WTC11 (cell line): ENCODE measurements around the gene SLC10A1. TPM values are rescaled to one million over a fixed set of nuclear protein-coding genes. Genes with fewer than 3 reads are reported as not detected.

Experiments
- ATAC-seq: fragments of 200-7000 bp; cut with Tn5 transposase; 2 replicates; pipeline ENCODE4 v1.10.0; 2021; ENCODE audit warnings: mild to moderate bottlenecking, moderate library complexity
- CTCF ChIA-PET: fragments of 300-600 bp; sonication (Branson Sonifier 250); formaldehyde crosslinking; loops from one replicate; lab custom pipeline; 2021; ENCODE audit warnings: antibody characterized with exemption; lab: Charles Lee
- POLR2A ChIA-PET: fragments of 350-600 bp; sonication (Branson Sonifier 250); formaldehyde crosslinking; loops from one replicate; lab custom pipeline; 2021; ENCODE audit warnings: antibody characterized with exemption; lab: Charles Lee
- DNase-seq: peaks from one replicate; pipeline ENCODE4 v3.0.0; 2021; ENCODE audit warnings: low spot score
- H3K27ac Mint-ChIP-seq: 2 replicates; pipeline ENCODE4 v1.8.0; 2021; ENCODE audit warnings: mixed read lengths
- H3K27me3 Mint-ChIP-seq: 2 replicates; pipeline ENCODE4 v1.8.0; 2021; ENCODE audit warnings: low read depth, mild to moderate bottlenecking, moderate library complexity, mixed read lengths
- H3K36me3 Mint-ChIP-seq: 2 replicates; pipeline ENCODE4 v1.8.0; 2021; ENCODE audit warnings: mixed read lengths
- H3K4me1 Mint-ChIP-seq: 2 replicates; pipeline ENCODE4 v1.8.0; 2022; ENCODE audit warnings: mixed read lengths
- H3K4me3 Mint-ChIP-seq: 2 replicates; pipeline ENCODE4 v1.8.0; 2021; ENCODE audit warnings: mild to moderate bottlenecking, moderate library complexity, mixed read lengths
- H3K9me3 Mint-ChIP-seq: 2 replicates; pipeline ENCODE4 v1.8.0; 2021; ENCODE audit warnings: mixed read lengths
- ATF6 ChIP-seq: sonication (generic); formaldehyde crosslinking; IDR thresholded peaks from 2 replicates; pipeline ENCODE4 v1.8.1; 2023; ENCODE audit warnings: mild to moderate bottlenecking, missing genetic modification reagents
- CREB1 ChIP-seq: sonication (generic); formaldehyde crosslinking; IDR thresholded peaks from 2 replicates; pipeline ENCODE4 v1.8.0; 2023; ENCODE audit warnings: mild to moderate bottlenecking, missing genetic modification reagents
- E2F1 ChIP-seq: sonication (generic); formaldehyde crosslinking; IDR thresholded peaks from 2 replicates; pipeline ENCODE4 v1.8.0; 2022; ENCODE audit warnings: mild to moderate bottlenecking, missing genetic modification reagents
- FOXP1 ChIP-seq: sonication (generic); formaldehyde crosslinking; IDR thresholded peaks from 2 replicates; pipeline ENCODE4 v1.8.0; 2022; ENCODE audit warnings: missing genetic modification reagents, mild to moderate bottlenecking, moderate library complexity, borderline replicate concordance
- MLX ChIP-seq: sonication (generic); formaldehyde crosslinking; IDR thresholded peaks from 2 replicates; pipeline ENCODE4 v1.8.1; 2023; ENCODE audit warnings: mild to moderate bottlenecking, missing genetic modification reagents, moderate library complexity
- MYBL2 ChIP-seq: sonication (generic); formaldehyde crosslinking; IDR thresholded peaks from 2 replicates; pipeline ENCODE4 v1.8.1; 2023; ENCODE audit warnings: mild to moderate bottlenecking, moderate library complexity, missing genetic modification reagents
- NR2C2 ChIP-seq: sonication (generic); formaldehyde crosslinking; IDR thresholded peaks from 2 replicates; pipeline ENCODE4 v1.8.0; 2022; ENCODE audit warnings: mild to moderate bottlenecking, missing genetic modification reagents
- NR3C1 ChIP-seq: sonication (generic); formaldehyde crosslinking; conservative IDR thresholded peaks from 2 replicates; pipeline ENCODE4 v1.8.1; 2023; ENCODE audit warnings: low read depth, mild to moderate bottlenecking, missing genetic modification reagents
- PRDM15 ChIP-seq: sonication (generic); formaldehyde crosslinking; IDR thresholded peaks from 2 replicates; pipeline ENCODE4 v1.8.0; 2022; ENCODE audit warnings: missing genetic modification reagents
- TEAD1 ChIP-seq: sonication (generic); formaldehyde crosslinking; IDR thresholded peaks from 2 replicates; pipeline ENCODE4 v1.8.0; 2022; ENCODE audit warnings: mild to moderate bottlenecking, missing genetic modification reagents
- ZNF138 ChIP-seq: sonication (generic); formaldehyde crosslinking; conservative IDR thresholded peaks from 2 replicates; pipeline ENCODE4 v1.8.1; 2022; ENCODE audit warnings: mild to moderate bottlenecking, moderate library complexity, missing genetic modification reagents
- ZNF219 ChIP-seq: sonication (generic); formaldehyde crosslinking; IDR thresholded peaks from 2 replicates; pipeline ENCODE4 v1.8.0; 2023; ENCODE audit warnings: missing genetic modification reagents, mild to moderate bottlenecking, borderline replicate concordance
- ZNF281 ChIP-seq: sonication (generic); formaldehyde crosslinking; IDR thresholded peaks from 2 replicates; pipeline ENCODE4 v1.8.0; 2023; ENCODE audit warnings: mild to moderate bottlenecking, missing genetic modification reagents
- ZNF396 ChIP-seq: fragments of 250-450 bp; sonication (Bioruptor Pico); IDR thresholded peaks from 2 replicates; pipeline ENCODE4 v1.8.0; 2021; ENCODE audit warnings: mild to moderate bottlenecking, moderate library complexity, borderline replicate concordance
- ZNF416 ChIP-seq: fragments of 250-450 bp; sonication (Bioruptor Pico); IDR thresholded peaks from 2 replicates; pipeline ENCODE4 v1.9.0; 2021; ENCODE audit warnings: mild to moderate bottlenecking, inconsistent platforms
- ZNF512 ChIP-seq: sonication (generic); formaldehyde crosslinking; IDR thresholded peaks from 2 replicates; pipeline ENCODE4 v1.8.1; 2022; ENCODE audit warnings: missing genetic modification reagents, borderline replicate concordance
- ZSCAN18 ChIP-seq: fragments of 250-450 bp; sonication (Bioruptor Pico); IDR thresholded peaks from 2 replicates; pipeline ENCODE4 v2.1.2; 2022; ENCODE audit warnings: mild to moderate bottlenecking, moderate library complexity
- total RNA-seq: library from RNA; stranded (reverse); gene quantifications from 3 replicates; pipeline ENCODE4 v1.2.3, GENCODE V29; 2021

The SLC10A1 gene
- total RNA-seq, 1 experiment from 2014 or later: 0.09 TPM

- TF ChIP-seq ZSCAN18 (CRISPR knock-in tag): no peak
- no peak for TF ChIP-seq ZNF396
These were observed 1.4 kb downstream of the SLC10A1 start (continued) for GRCh38 chr14:69795691-69796090.

- ChIA-PET CTCF (no interaction called here), POLR2A (no interaction called here)
- H3K4me3 Mint-ChIP-seq: no peak overlapping the region
- H3K4me1 Mint-ChIP-seq: peaks cover 22% of the 10 kb centered on the region
- ATAC-seq (no peak), DNase-seq (no peak)
- TF ChIP-seq ZNF512 (CRISPR knock-in tag): no peak
- no peak for TF ChIP-seq ZNF219
- TF ChIP-seq ZNF138 (CRISPR knock-in tag): no peak
- no peak for TF ChIP-seq ATF6 (CRISPR knock-in tag)
- no peak for TF ChIP-seq NR3C1 (CRISPR knock-in tag)
- no peak for TF ChIP-seq TEAD1
- TF ChIP-seq PRDM15 (CRISPR knock-in tag): no peak
- TF ChIP-seq CREB1: no peak
- TF ChIP-seq MYBL2 (CRISPR knock-in tag): no peak
- TF ChIP-seq ZNF281: no peak
- TF ChIP-seq E2F1: no peak
- no peak for TF ChIP-seq MLX (CRISPR knock-in tag)
- no peak for TF ChIP-seq ZNF416 (CRISPR knock-in tag)
- TF ChIP-seq NR2C2 (CRISPR knock-in tag): no peak
- no peak for TF ChIP-seq FOXP1
- H3K27me3 Mint-ChIP-seq: no peaks in the 10 kb centered on the region
- peaks cover 4% of the 10 kb centered on the region; the same call in 1 of the 2 replicates for H3K36me3 Mint-ChIP-seq
- H3K27ac Mint-ChIP-seq: no peak overlapping the region
- H3K9me3 Mint-ChIP-seq: peaks cover 15% of the 10 kb centered on the region
These were observed 2.2 kb downstream of the SLC10A1 start for GRCh38 chr14:69794791-69795190.
